HUES64 (cell line): ENCODE measurements around the gene GMDS.

Experiments
- H3K27ac ChIP-seq: 2 replicates; pipeline ENCODE4 v1.7.0; 2013; ENCODE audit warnings: low read depth, low read length, inconsistent platforms
- H3K27me3 ChIP-seq: 2 replicates; pipeline ENCODE4 v1.6.1; 2013; ENCODE audit warnings: mild to moderate bottlenecking, low read length; ENCODE audit not compliant: insufficient read depth
- H3K36me3 ChIP-seq: 2 replicates; pipeline ENCODE4 v1.6.1; 2013; ENCODE audit warnings: mild to moderate bottlenecking, low read length; ENCODE audit not compliant: insufficient read depth
- H3K4me1 ChIP-seq: 2 replicates; pipeline ENCODE4 v1.6.1; 2013; ENCODE audit warnings: mild to moderate bottlenecking, low read length, moderate library complexity; ENCODE audit not compliant: insufficient read depth
- H3K4me3 ChIP-seq: 2 replicates; pipeline ENCODE4 v1.5.1; 2013; ENCODE audit warnings: mild to moderate bottlenecking, low read length, moderate library complexity
- H3K9ac ChIP-seq: 2 replicates; pipeline ENCODE4 v1.6.1; 2013; ENCODE audit warnings: mild to moderate bottlenecking, low read depth, low read length
- H3K9me3 ChIP-seq: 2 replicates; pipeline ENCODE4 v1.6.1; 2013; ENCODE audit warnings: low read depth, low read length; ENCODE audit not compliant: insufficient read depth
- WGBS: fragments of 150-250, 120-280 bp; methylation state at CpG from one replicate; pipeline ENCODE4 v1.1.7; 2013; ENCODE audit warnings: missing lambda C conversion rate; 5-methylcytosine and 5-hydroxymethylcytosine counted together

Gene GMDS

GRCh38 chr6:1770968-1771723 lies 474.3 kb downstream of the GMDS start:
- WGBS, result 92% methylated on average over 5 of the region's 5 CpGs
- no peaks in the 10 kb centered on the region for H3K27me3 ChIP-seq

GRCh38 chr6:1770435-1770843 lies 475.0 kb downstream of the GMDS start:
- Histone ChIP-seq H3K27ac (no peak overlapping the region), H3K4me3 (no peak overlapping the region), H3K9me3 (no peaks in the 10 kb centered on the region), H3K9ac (no peak overlapping the region), H3K36me3 (no peaks in the 10 kb centered on the region), H3K4me1 (0 out of 2 replicates have a peak, but pooled peaks cover 7% of the 10 kb centered on the region), H3K27me3 (no peaks in the 10 kb centered on the region)
- 91% methylated on average over 7 of the region's 7 CpGs for WGBS

More at GRCh38 chr6:1770968-1771723, 474.3 kb downstream of the GMDS start:
- H3K9ac ChIP-seq, result no peak overlapping the region
- H3K9me3 ChIP-seq, result no peaks in the 10 kb centered on the region
- H3K4me1 ChIP-seq, result 0 out of 2 replicates have a peak, but pooled peaks cover 7% of the 10 kb centered on the region
- no peak overlapping the region for H3K4me3 ChIP-seq
- H3K27ac ChIP-seq, result no peak overlapping the region
- H3K36me3 ChIP-seq, result no peaks in the 10 kb centered on the region

DNA sequence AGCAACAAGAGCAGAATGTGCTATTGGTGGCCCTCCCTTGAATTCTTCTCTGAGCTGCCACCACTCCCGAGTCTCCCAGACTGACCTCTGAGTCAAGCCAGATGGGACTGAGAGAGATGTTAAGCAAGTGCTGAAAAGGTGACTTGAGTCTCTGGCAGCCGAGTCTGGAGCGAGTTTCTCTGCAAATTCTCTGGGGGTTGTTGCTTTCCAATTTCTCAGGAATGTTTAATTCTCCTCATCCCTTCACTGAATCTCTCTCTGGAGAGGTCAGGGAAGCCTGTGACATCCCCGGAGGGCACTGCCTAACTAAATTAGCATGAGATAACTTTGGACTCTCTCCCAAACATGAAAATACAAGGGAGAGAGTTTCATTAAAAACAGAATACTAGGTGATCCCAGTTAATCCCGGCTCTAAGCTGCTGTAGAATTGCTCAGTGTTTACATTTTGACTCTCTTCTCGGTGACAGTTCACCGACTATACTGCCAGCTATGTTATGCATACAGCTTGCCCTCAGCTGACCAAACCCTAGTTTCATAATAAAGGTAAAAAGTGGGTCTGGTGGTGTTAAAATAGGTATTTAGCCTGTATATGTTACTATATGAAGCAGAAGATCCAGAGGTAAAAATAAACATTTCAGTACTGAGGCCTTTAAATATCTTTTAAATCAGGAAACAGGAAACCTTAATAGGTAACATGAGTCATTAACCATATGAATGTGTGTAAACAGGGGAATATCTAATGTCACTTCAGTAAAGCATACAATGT lies 477.7 kb downstream of the GMDS start:
- 0 out of 2 replicates have a peak, but pooled peaks cover 7% of the 10 kb centered on the region for H3K4me1 ChIP-seq
- no peaks in the 10 kb centered on the region for H3K27me3 ChIP-seq
- no peaks in the 10 kb centered on the region for H3K36me3 ChIP-seq
- no peaks in the 10 kb centered on the region for H3K9me3 ChIP-seq
- no peak overlapping the region for H3K9ac ChIP-seq
- no peak overlapping the region for H3K4me3 ChIP-seq
- H3K27ac ChIP-seq, result no peak overlapping the region
- 68% methylated on average over 7 of the region's 7 CpGs for WGBS

GRCh38 chr6:1766654-1767053 lies 478.8 kb downstream of the GMDS start:
- Histone ChIP-seq H3K36me3 (no peaks in the 10 kb centered on the region), H3K27ac (no peak overlapping the region), H3K9me3 (no peaks in the 10 kb centered on the region), H3K4me1 (0 out of 2 replicates have a peak, but pooled peaks cover 7% of the 10 kb centered on the region), H3K4me3 (no peak overlapping the region), H3K27me3 (no peaks in the 10 kb centered on the region), H3K9ac (no peak overlapping the region)
- WGBS, result 82% methylated on average over 8 of the region's 8 CpGs

DNA sequence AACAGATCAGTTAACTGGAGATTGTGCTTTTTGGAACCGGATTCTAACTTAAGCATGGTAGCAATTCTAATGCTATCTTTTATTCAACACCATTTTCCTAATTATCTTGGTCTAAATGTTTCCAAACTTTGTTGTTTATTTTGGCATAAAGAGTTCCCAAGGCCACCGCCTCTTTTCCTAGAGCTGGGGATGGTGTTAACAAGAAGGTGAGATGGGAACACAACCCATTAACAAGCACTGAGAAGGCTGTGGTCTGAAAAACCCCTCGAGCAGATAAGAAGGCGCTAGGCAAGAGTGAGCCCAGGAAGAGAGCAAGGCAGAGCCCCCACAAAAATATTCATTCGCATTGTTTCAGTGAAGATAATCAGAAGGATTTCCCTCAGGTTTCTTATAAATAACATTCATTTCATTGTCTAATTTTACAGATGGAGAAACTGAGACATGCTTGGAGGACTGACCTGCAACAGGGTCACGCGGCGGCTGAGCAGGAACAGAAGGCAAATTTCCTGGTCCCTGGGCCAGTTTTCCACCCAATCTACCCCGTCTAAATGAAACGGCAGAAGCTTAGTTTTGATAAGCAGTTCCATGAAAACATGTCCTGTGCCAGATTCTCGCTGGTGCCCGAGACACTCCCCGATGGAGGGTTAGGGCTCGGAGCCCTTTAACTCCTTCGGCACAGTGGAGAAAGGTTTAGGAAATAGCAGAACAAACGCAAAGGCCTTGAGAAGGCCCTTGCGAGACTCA lies 480.1 kb downstream of the GMDS start:
- WGBS, result 91% methylated on average over 17 of the region's 17 CpGs
- no peak overlapping the region for H3K27ac ChIP-seq
- H3K4me1 ChIP-seq, result 0 out of 2 replicates have a peak, but pooled peaks cover 7% of the 10 kb centered on the region
- no peak overlapping the region for H3K4me3 ChIP-seq
- H3K27me3 ChIP-seq, result no peaks in the 10 kb centered on the region
- no peaks in the 10 kb centered on the region for H3K9me3 ChIP-seq
- no peak overlapping the region for H3K9ac ChIP-seq
- H3K36me3 ChIP-seq, result no peaks in the 10 kb centered on the region

- Histone ChIP-seq H3K36me3 (no peaks in the 10 kb centered on the region), H3K9me3 (no peaks in the 10 kb centered on the region), H3K9ac (no peak overlapping the region), H3K4me1 (0 out of 2 replicates have a peak, but pooled peaks cover 7% of the 10 kb centered on the region), H3K27me3 (no peaks in the 10 kb centered on the region), H3K27ac (no peak overlapping the region), H3K4me3 (no peak overlapping the region)
- WGBS, result over 99% methylated on average over 9 of the region's 9 CpGs
These were observed 480.9 kb downstream of the GMDS start for GRCh38 chr6:1764397-1764987.

GRCh38 chr6:1763404-1763803 lies 482.0 kb downstream of the GMDS start:
- WGBS, result 95% methylated on average over 6 of the region's 6 CpGs
- Histone ChIP-seq H3K4me3 (no peak overlapping the region), H3K4me1 (0 out of 2 replicates have a peak, but pooled peaks cover 7% of the 10 kb centered on the region), H3K27me3 (no peaks in the 10 kb centered on the region), H3K27ac (no peak overlapping the region), H3K9me3 (no peaks in the 10 kb centered on the region), H3K36me3 (no peaks in the 10 kb centered on the region), H3K9ac (no peak overlapping the region)

- no peaks in the 10 kb centered on the region for H3K36me3 ChIP-seq
- H3K4me1 ChIP-seq, result 0 out of 2 replicates have a peak, but pooled peaks cover 2% of the 10 kb centered on the region
- H3K27ac ChIP-seq, result no peak overlapping the region
- H3K4me3 ChIP-seq, result no peak overlapping the region
- no peaks in the 10 kb centered on the region for H3K9me3 ChIP-seq
- H3K27me3 ChIP-seq, result no peaks in the 10 kb centered on the region
- 95% methylated on average over 9 of the region's 9 CpGs for WGBS
- no peak overlapping the region for H3K9ac ChIP-seq
These were observed 483.2 kb downstream of the GMDS start for GRCh38 chr6:1762203-1762602.

DNA sequence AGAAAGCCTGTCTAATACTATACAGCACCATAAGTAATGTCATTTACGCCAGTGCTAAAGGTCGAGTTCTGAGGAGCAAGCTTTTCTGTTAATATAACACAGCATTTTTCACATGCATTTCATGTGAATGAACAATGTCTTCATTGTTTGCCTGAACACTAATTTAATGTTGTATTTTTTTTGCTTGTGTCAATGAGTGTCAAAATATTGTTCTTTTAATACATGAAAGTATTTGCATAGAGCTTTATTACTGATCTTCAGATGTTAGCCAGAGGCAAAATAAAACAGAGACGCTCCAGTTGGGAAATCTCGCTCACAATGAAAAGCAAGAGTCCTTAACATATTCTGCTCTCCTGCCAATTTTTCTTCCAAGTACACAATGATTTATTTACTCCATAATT lies 483.9 kb downstream of the GMDS start:
- H3K27ac ChIP-seq, result no peak overlapping the region
- H3K9ac ChIP-seq, result no peak overlapping the region
- H3K4me3 ChIP-seq, result no peak overlapping the region
- H3K4me1 ChIP-seq, result no peaks in the 10 kb centered on the region
- WGBS, result 94% methylated on average over 4 of the region's 4 CpGs
- no peaks in the 10 kb centered on the region for H3K36me3 ChIP-seq
- H3K27me3 ChIP-seq, result no peaks in the 10 kb centered on the region
- no peaks in the 10 kb centered on the region for H3K9me3 ChIP-seq

GRCh38 chr6:1760876-1761275 lies 484.5 kb downstream of the GMDS start:
- Histone ChIP-seq H3K9ac (no peak overlapping the region), H3K27me3 (no peaks in the 10 kb centered on the region), H3K36me3 (no peaks in the 10 kb centered on the region), H3K27ac (no peak overlapping the region), H3K4me3 (no peak overlapping the region), H3K4me1 (no peaks in the 10 kb centered on the region), H3K9me3 (no peaks in the 10 kb centered on the region)
- 95% methylated on average over 1 of the region's 2 CpGs for WGBS
